GM12801 (cell line): ENCODE data around the gene GPX4.

ENCODE experiments used
- TF ChIP-seq, protein P1 (sequence below): IDR thresholded peaks from one replicate; pipeline ENCODE4 v1.5.1; 2011; ENCODE audit warnings: control low read depth; ENCODE audit not compliant: insufficient read length; ENCODE audit errors: extremely low read depth

GPX4 gene

DNA sequence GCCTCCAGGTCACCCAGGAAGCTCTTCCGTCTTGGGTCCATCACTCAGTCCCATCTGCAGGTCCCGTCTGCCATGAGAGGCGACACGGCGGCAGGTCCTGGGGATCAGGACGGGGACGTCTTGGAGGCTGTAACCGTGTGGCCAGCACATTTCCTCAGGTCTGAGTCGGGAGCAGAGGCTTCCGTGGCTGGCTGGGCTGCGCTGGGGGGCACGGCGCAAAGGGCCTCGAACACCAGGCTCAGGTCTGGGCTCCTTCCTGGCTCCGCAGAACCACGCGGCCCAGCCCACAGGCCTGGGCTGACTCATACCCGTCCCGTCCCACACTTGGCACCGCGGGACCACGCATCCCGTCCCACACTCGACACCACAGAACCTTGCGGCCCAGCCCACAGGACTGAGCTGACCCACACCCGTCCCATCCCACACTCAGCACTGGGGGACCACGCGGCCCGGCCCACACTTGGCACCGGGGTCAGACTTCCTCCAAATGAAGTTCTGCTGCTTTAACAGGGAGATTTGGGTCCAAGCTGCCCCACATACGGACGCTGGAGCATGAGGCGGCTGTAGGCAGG is 40.1 kb downstream of the GPX4 start:
- TF ChIP-seq, protein P1, sequence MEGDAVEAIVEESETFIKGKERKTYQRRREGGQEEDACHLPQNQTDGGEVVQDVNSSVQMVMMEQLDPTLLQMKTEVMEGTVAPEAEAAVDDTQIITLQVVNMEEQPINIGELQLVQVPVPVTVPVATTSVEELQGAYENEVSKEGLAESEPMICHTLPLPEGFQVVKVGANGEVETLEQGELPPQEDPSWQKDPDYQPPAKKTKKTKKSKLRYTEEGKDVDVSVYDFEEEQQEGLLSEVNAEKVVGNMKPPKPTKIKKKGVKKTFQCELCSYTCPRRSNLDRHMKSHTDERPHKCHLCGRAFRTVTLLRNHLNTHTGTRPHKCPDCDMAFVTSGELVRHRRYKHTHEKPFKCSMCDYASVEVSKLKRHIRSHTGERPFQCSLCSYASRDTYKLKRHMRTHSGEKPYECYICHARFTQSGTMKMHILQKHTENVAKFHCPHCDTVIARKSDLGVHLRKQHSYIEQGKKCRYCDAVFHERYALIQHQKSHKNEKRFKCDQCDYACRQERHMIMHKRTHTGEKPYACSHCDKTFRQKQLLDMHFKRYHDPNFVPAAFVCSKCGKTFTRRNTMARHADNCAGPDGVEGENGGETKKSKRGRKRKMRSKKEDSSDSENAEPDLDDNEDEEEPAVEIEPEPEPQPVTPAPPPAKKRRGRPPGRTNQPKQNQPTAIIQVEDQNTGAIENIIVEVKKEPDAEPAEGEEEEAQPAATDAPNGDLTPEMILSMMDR: no peak

DNA sequence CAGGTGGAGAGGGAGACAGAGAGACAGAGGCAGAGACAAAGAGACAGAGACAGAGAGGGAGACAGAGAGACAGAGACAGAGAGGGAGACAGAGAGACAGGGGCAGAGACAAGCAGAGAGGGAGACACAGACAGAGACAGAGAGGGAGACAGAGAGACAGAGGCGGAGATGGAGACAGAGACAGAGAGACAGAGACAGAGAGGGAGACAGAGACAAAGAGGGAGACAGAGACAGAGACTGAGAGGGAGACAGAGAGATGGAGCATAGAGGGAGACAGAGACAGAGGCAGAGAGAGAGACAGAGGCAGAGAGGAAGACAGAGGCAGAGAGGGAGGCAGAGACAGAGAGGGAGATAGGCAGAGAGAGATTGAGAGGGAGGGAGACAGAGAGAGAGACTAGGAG is 40.9 kb downstream of the GPX4 start:
- TF ChIP-seq, protein P1: no peak

DNA sequence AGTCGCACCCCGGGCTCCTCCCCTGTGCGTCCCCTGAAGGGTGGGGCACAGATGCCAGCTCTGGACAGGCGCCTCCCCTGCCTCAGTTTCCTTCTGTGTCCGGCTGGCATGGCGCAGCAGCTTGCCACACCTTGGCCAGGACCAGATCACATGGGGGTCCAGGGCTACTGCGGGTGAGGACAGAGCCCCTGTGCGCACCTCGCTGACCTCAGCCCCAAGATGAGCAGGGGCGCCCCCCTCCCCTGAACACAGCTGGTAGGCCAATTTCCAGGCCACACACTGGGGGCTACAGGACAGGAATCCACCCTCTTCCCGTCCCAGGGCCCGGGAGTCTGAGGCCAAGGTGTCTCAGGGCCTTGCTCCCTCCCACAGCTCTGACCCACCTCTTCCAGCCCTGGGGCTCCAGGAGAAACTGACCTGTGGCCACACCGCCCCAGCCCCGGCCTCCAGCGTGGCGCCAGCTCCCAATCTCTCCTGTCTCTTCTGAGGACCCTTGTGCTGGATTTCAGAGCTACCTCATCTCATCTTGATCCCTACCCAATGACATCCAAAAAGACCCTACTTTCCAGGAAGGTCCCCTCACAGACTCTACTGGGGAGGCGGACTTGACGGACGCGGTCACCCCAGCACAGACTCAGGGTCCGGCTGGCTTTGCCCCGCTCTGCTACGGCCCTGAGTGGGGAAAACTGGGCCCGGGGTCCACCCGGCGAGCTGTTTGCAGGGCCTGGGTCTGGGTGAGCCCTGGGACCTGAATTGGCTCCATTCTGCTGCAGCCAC is 42.0 kb downstream of the GPX4 start:
- TF ChIP-seq, protein P1: no peak

DNA sequence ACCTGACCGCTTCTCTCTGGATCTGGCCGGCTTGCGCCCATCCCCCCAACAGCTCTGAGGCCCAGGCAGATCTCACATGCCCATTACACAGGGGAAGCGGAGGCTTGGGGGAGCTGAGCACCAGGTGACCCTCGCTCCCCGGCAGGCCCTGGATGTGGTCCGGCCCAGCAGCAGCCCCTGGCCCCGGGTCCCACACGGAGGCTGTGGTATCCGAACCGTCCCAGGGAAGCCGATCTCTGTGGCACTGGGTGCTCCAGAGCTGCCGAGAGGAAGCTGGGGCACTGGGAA is 42.6 kb downstream of the GPX4 start:
- TF ChIP-seq, protein P1: no peak

DNA sequence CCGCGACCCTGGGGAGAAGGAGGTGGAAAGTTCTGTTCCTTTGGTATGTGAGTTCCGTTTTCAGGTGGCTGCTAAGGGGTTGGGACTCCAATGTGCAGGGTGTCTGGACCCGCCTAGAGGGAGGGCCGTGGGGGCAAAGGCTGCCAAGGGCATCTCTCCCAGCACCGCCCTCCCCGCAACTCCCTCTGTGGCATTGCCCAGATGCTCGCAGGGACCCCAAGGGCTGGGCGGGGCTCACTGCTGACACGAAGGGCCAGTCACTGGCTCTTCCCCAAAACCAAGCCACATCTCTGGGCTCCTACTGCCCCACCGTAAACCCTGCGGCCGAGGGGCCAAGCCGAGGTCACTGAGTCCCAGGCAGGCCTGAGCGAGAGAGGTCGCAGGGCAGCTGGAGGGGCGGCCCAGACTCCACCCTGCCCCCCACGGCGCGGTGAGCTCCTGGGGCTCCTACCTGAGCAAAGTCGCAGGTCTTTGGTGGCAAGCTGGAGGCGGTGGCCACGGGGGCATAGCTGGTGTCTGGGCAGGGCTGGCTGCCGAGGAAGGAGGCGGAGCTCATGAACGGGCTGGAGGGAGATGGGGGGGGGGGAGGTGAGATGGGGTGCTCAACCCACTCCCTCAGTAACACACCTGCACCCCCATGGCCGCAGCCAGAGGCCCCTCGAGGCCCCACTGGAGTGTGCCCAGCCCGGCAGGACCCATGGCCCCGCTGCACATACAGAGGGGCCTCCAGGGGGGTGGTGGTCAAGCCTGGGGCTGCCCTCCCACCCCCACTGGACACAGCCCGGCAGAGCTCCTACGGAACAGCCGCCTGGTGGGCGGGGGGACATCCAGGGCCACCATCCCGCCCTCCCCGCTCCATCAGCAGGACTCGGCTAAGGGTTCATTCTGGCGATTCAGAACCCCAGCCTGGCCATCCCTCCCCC is 43.3 kb downstream of the GPX4 start:
- TF ChIP-seq, protein P1: no peak

DNA sequence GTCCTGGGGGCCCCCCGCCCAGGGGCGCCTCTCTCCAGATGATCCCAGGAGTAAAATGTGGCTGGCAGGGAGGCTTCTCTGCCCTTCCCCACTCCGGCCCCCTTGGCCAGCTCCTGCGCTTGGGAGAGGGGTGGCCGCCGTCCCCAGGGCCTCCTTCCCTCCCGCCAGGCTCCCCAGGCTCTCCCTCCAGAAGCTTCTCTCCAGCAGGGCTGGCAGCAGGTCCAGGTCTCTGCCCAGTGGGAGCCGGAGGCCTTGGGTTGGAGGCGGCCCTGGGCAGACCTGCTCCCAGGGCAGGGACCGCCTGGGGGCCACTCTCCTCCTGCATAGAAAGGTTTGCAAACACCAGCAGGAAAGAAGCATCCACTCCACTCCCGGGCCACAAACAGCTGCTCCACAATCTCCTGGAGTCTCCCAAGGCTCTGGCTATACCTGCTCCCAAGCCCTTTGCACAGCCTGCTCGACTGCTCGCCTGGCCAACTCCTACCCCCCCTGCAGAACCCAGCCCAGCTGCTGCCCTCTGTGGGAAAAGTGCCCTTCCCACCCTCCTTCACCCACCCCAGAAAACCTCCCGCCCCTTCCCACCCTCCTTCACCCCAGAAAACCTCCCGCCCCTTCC is 44.2 kb downstream of the GPX4 start:
- TF ChIP-seq, protein P1: no peak
